H9 (cell line): ENCODE results near the gene LMO1. TPM values are rescaled to one million over a fixed set of nuclear protein-coding genes. Genes with fewer than 3 reads are reported as not detected.

Source experiments
- DNase-seq: peaks from one replicate; pipeline ENCODE4 v3.0.0-alpha.2; 2017
- H2AFZ ChIP-seq: one replicate; pipeline ENCODE4 v1.6.1; 2013; ENCODE audit warnings: mild to moderate bottlenecking, low read length, control low read depth, moderate library complexity
- H2AK5ac ChIP-seq: 2 replicates; pipeline ENCODE4 v1.6.1; 2013; ENCODE audit warnings: low read length, control low read depth, mixed read lengths; ENCODE audit not compliant: insufficient read length
- H2BK120ac ChIP-seq: one replicate; pipeline ENCODE4 v1.6.1; 2013; ENCODE audit warnings: low read depth, mild to moderate bottlenecking, low read length, control low read depth, inconsistent platforms; ENCODE audit not compliant: poor library complexity, severe bottlenecking
- H2BK12ac ChIP-seq: 2 replicates; pipeline ENCODE4 v1.6.1; 2013; ENCODE audit warnings: low read length, control low read depth, mixed read lengths, low read depth; ENCODE audit not compliant: insufficient read length
- H2BK15ac ChIP-seq: 2 replicates; pipeline ENCODE4 v1.6.1; 2013; ENCODE audit warnings: low read depth, low read length, control low read depth
- H2BK20ac ChIP-seq: one replicate; pipeline ENCODE4 v1.6.1; 2013; ENCODE audit warnings: low read depth, mild to moderate bottlenecking, low read length, control low read depth, inconsistent platforms; ENCODE audit not compliant: poor library complexity, severe bottlenecking
- H2BK5ac ChIP-seq: 2 replicates; pipeline ENCODE4 v1.6.1; 2013; ENCODE audit warnings: low read length, control low read depth, mixed read lengths; ENCODE audit not compliant: insufficient read length
- H3K14ac ChIP-seq: 2 replicates; pipeline ENCODE4 v1.6.1; 2013; ENCODE audit warnings: low read length, control low read depth; ENCODE audit not compliant: insufficient read depth
- H3K18ac ChIP-seq: 2 replicates; pipeline ENCODE4 v1.6.1; 2013; ENCODE audit warnings: low read depth, mild to moderate bottlenecking, mixed read lengths, low read length, control low read depth; ENCODE audit not compliant: insufficient read length
- H3K23ac ChIP-seq: 2 replicates; pipeline ENCODE4 v1.6.1; 2013; ENCODE audit warnings: low read length, control low read depth, mixed read lengths, low read depth; ENCODE audit not compliant: insufficient read length
- H3K23me2 ChIP-seq: 2 replicates; pipeline ENCODE4 v1.6.1; 2013; ENCODE audit warnings: low read depth, mild to moderate bottlenecking, mixed read lengths, low read length, control low read depth; ENCODE audit not compliant: insufficient read length, poor library complexity, severe bottlenecking
- H3K27ac ChIP-seq: 2 replicates; pipeline ENCODE4 v1.5.1; 2013; ENCODE audit warnings: low read length, control low read depth, mixed read lengths, low read depth; ENCODE audit not compliant: insufficient read length
- H3K27me3 ChIP-seq: 2 replicates; pipeline ENCODE4 v1.6.1; 2013; ENCODE audit warnings: low read length, control low read depth, inconsistent platforms; ENCODE audit not compliant: insufficient read depth
- H3K4ac ChIP-seq: 2 replicates; pipeline ENCODE4 v1.6.1; 2013; ENCODE audit warnings: low read depth, mild to moderate bottlenecking, control low read depth, inconsistent platforms, low read length, moderate library complexity
- H3K4me1 ChIP-seq: 2 replicates; pipeline ENCODE4 v1.6.1; 2013; ENCODE audit warnings: low read length, control low read depth, inconsistent platforms; ENCODE audit not compliant: insufficient read depth
- H3K4me2 ChIP-seq: 2 replicates; pipeline ENCODE4 v1.6.1; 2013; ENCODE audit warnings: low read length, control low read depth, mixed read lengths; ENCODE audit not compliant: insufficient read length, insufficient read depth
- H3K56ac ChIP-seq: 2 replicates; pipeline ENCODE4 v1.6.1; 2013; ENCODE audit warnings: low read depth, mild to moderate bottlenecking, mixed read lengths, low read length, control low read depth; ENCODE audit not compliant: insufficient read length
- H3K79me1 ChIP-seq: 2 replicates; pipeline ENCODE4 v1.6.1; 2013; ENCODE audit warnings: low read depth, mild to moderate bottlenecking, moderate library complexity, low read length, control low read depth, inconsistent platforms; ENCODE audit not compliant: insufficient read depth, poor library complexity, severe bottlenecking
- H3K79me2 ChIP-seq: 2 replicates; pipeline ENCODE4 v1.6.1; 2013; ENCODE audit warnings: low read length, control low read depth, inconsistent platforms; ENCODE audit not compliant: insufficient read depth
- H3K9ac ChIP-seq: 2 replicates; pipeline ENCODE4 v1.6.1; 2013; ENCODE audit warnings: low read length, control low read depth, mixed read lengths; ENCODE audit not compliant: insufficient read length; ENCODE audit errors: extremely low read depth
- H3K9me3 ChIP-seq: one replicate; pipeline ENCODE4 v1.6.1; 2013; ENCODE audit warnings: low read depth, low read length, inconsistent platforms; ENCODE audit not compliant: control insufficient read depth
- H3T11ph ChIP-seq: one replicate; pipeline ENCODE4 v1.6.1; 2013; ENCODE audit warnings: mild to moderate bottlenecking, low read length, control low read depth, inconsistent platforms
- H4K20me1 ChIP-seq: one replicate; pipeline ENCODE4 v1.6.1; 2013; ENCODE audit not compliant: control insufficient read depth, insufficient read length, insufficient read depth
- H4K5ac ChIP-seq: 2 replicates; pipeline ENCODE4 v1.6.1; 2013; ENCODE audit warnings: low read depth, mild to moderate bottlenecking, mixed read lengths, low read length, control low read depth; ENCODE audit not compliant: insufficient read length
- H4K8ac ChIP-seq: replicated peaks from 2 replicates; pipeline ENCODE4 v1.6.1; 2013; ENCODE audit warnings: low read length, control low read depth, mixed read lengths, low read depth; ENCODE audit not compliant: insufficient read length
- H4K91ac ChIP-seq: 2 replicates; pipeline ENCODE4 v1.6.1; 2013; ENCODE audit warnings: low read depth, mild to moderate bottlenecking, moderate library complexity, mixed read lengths, low read length, control low read depth; ENCODE audit not compliant: insufficient read length
- H3K27ac Mint-ChIP-seq, 3 experiments: 2 replicates in 2 of 3; 3 replicates in 1 of 3; pipeline ENCODE4 v1.8.0; 2020 to 2021; ENCODE audit warnings: mixed read lengths in 3 of 3, mild to moderate bottlenecking in 1 of 3, moderate library complexity in 1 of 3
- H3K27me3 Mint-ChIP-seq: 2 replicates; pipeline ENCODE4 v1.8.0; 2021; ENCODE audit warnings: low read depth, mild to moderate bottlenecking, moderate library complexity, mixed read lengths
- H3K36me3 Mint-ChIP-seq, 3 experiments: 2 replicates in 2 of 3; 3 replicates in 1 of 3; pipeline ENCODE4 v1.8.0; 2020 to 2021; ENCODE audit warnings: low read depth in 3 of 3, mixed read lengths in 3 of 3; ENCODE audit not compliant: insufficient read depth in 1 of 3
- H3K4me1 Mint-ChIP-seq, 2 experiments: 2 replicates each; pipeline ENCODE4 v1.8.0; 2020; ENCODE audit warnings: mixed read lengths in 2 of 2
- H3K4me3 Mint-ChIP-seq, 2 experiments: 2 replicates in 1 of 2; 3 replicates in 1 of 2; pipeline ENCODE4 v1.8.0; 2020 to 2021; ENCODE audit warnings: mild to moderate bottlenecking in 2 of 2, mixed read lengths in 2 of 2, moderate library complexity in 1 of 2
- H3K9me3 Mint-ChIP-seq, 2 experiments: 2 replicates in 1 of 2; 3 replicates in 1 of 2; pipeline ENCODE4 v1.8.0; 2020; ENCODE audit warnings: mild to moderate bottlenecking in 2 of 2, mixed read lengths in 2 of 2, moderate library complexity in 1 of 2
- WGBS: extraction: QIAGEN DNeasy Blood & Tissue Kit; methylation state at CpG from one replicate; pipeline ENCODE4 v1.1.7; 2013; ENCODE audit warnings: missing lambda C conversion rate, low lambda C conversion rate, mixed read lengths; ENCODE audit not compliant: insufficient read length; ENCODE audit errors: extremely low coverage; 5-methylcytosine and 5-hydroxymethylcytosine counted together
- total RNA-seq: library from RNA; stranded (reverse); gene quantifications from 2 replicates; pipeline ENCODE4 v1.2.1, GENCODE V29; 2021
- TF ChIP-seq, protein P1 (sequence below): fragments of 200-600 bp; sonication (generic); conservative IDR thresholded peaks from 3 replicates; pipeline ENCODE4 v1.8.0; 2021; ENCODE audit warnings: antibody characterized with exemption, mild to moderate bottlenecking

LMO1 gene
- total RNA-seq, 1 experiment from 2014 or later = 0.50 TPM

DNA sequence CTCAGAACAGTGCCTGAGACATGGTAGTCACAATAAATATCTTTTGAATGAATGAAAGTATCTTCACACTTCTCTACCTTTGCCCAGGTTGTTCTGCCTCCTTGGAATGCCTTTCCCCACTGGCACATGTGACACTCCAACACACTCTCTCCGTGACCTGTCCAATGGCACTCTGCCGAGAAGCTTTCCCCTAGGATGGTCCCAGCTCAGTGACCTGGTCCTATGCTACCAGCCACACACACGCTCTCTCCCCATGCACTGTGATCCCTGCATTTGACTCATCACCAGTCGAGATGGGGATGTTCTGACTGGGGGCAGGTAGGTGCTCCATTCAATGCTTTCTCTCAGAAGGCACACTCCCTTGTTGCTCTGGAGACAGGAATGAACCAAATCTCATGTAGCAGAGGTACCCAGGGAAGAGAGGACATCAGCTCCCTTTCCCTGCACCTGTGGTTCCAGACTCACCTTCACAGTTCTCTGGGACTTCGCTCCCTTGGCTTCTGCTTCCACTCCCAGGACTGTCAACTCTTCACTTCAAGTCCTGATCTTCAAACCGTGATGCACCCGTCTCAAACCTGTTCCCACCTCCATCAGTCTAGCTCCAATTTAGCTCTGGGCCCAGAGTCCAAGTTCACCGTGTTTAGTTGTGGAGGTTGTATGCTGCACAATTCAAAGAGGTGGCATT is 30.7 kb upstream of the LMO1 start:
- no peak overlapping the region for H2BK5ac ChIP-seq
- no peak overlapping the region for H3K56ac ChIP-seq
- Mint-ChIP-seq H3K36me3 (no peaks in the 10 kb centered on the region), H3K4me3 (no peak overlapping the region), H3K27ac (no peak overlapping the region), H3K27me3 (peaks cover 13% of the 10 kb centered on the region), H3K9me3 (no peaks in the 10 kb centered on the region; a peak in 1 of 5 replicates), H3K4me1 (peaks cover 7 to 13% of the 10 kb centered on the region in 2 experiments)
- no peaks in the 10 kb centered on the region for H4K20me1 ChIP-seq
- H2BK120ac ChIP-seq = no peak overlapping the region
- H4K8ac ChIP-seq = no peak overlapping the region
- no peak overlapping the region for H3K14ac ChIP-seq
- no peaks in the 10 kb centered on the region for H3K4me1 ChIP-seq
- no peak overlapping the region for H3K23ac ChIP-seq
- DNase-seq = no peak
- H2BK15ac ChIP-seq = no peak overlapping the region
- no peaks in the 10 kb centered on the region for H3K79me2 ChIP-seq
- no peak overlapping the region for H4K91ac ChIP-seq
- no peak overlapping the region for H2AK5ac ChIP-seq
- no peaks in the 10 kb centered on the region for H3K23me2 ChIP-seq
- no CpG with 5 or more reads among the region's 8 CpGs for WGBS
- no peaks in the 10 kb centered on the region for H3K9me3 ChIP-seq
- no peak overlapping the region for H3K27ac ChIP-seq
- no peak overlapping the region for H3K18ac ChIP-seq
- H2BK20ac ChIP-seq = no peak overlapping the region
- no peak overlapping the region for H4K5ac ChIP-seq
- TF ChIP-seq, protein P1, sequence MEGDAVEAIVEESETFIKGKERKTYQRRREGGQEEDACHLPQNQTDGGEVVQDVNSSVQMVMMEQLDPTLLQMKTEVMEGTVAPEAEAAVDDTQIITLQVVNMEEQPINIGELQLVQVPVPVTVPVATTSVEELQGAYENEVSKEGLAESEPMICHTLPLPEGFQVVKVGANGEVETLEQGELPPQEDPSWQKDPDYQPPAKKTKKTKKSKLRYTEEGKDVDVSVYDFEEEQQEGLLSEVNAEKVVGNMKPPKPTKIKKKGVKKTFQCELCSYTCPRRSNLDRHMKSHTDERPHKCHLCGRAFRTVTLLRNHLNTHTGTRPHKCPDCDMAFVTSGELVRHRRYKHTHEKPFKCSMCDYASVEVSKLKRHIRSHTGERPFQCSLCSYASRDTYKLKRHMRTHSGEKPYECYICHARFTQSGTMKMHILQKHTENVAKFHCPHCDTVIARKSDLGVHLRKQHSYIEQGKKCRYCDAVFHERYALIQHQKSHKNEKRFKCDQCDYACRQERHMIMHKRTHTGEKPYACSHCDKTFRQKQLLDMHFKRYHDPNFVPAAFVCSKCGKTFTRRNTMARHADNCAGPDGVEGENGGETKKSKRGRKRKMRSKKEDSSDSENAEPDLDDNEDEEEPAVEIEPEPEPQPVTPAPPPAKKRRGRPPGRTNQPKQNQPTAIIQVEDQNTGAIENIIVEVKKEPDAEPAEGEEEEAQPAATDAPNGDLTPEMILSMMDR = no peak
- no peak overlapping the region for H2AFZ ChIP-seq
- no peaks in the 10 kb centered on the region for H3K27me3 ChIP-seq
- H3K4me2 ChIP-seq = no peak overlapping the region
- no peak overlapping the region for H3T11ph ChIP-seq
- no peak overlapping the region for H3K9ac ChIP-seq
- no peak overlapping the region for H3K4ac ChIP-seq
- H3K79me1 ChIP-seq = no peaks in the 10 kb centered on the region
- no peak overlapping the region for H2BK12ac ChIP-seq
